Ramos (cell line): ENCODE measurements around the gene PCSK6.
"Not testable (repeated sequence)": the region's sequence is repeated elsewhere in the genome, so short reads cannot be mapped to it uniquely, and the experiment has no call there.

Source experiments
- in situ Hi-C: fragments of 300-500 bp; cut with MboI; formaldehyde crosslinking; loops from one replicate; pipeline ENCODE4 v1.14.3; 2022; ENCODE audit warnings: low sequenced_read_pairs; ENCODE audit not compliant: unreplicated experiment

PCSK6 gene

DNA sequence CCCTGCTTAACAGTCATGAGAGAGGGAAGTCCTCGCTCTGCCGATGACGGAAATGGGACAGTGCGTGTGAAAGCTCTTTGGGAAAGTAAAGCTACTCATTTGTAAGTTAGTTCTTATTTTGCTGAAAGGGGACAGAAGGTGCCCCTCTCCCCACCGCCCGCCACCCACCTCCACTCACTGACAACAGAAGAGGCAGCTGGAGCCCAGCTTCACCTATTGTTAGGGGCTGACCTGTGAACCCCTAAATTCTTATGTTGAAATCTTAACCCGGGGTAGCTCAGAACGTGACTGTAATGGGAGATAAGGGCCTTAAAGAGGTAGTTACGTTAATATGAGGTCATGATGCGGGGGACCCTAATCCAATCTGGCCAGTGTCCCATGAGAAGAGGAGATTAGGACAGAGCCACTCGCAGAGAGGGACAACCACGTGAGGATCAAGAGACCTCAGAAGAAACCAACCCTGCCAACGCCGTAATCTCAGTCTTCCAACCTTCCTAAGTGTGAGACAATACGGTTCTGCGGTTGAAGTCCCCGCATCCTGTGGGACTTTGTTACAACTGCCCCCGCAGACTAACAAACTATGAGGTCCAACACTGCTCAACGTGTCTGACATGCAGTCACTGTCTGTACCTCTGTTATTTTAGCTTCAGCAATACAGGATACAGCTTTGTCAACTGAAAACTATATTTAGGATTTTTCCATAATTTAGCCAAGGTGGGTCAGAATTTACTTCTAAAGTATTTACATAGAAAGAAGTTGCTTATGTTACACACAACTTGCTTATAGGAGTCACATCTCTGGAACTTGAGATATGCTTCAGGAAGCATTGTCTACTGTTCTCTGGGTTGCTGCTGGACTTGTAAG lies 51.7 kb downstream of the PCSK6 start:
- in situ Hi-C loops = no loop called here

- in situ Hi-C loops = no loop called here
These were observed 52.3 kb downstream of the PCSK6 start for GRCh38 chr15:101437209-101437608.

- in situ Hi-C loops = no loop called here
These were observed 53.0 kb downstream of the PCSK6 start for GRCh38 chr15:101436526-101436925.

DNA sequence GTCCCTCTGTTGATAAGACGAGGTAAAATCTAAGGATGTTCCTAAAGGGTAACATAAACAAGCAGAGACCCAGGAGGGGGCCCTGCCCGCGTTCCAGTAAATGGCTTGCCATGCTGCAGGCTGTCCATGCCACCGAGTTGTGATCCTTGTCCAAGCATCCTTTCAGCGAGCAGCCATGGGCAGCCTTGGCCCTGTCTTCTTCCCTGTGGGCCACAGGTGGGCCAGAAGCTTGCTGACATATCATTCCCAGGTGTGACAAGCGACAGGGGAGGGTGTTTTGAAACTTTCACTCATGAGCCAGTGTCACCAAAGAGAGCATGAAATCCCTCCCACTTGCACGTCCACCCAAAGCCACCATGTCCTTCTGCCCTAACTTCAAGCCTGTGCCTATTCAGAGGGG lies 53.7 kb downstream of the PCSK6 start:
- in situ Hi-C loops = no loop called here

- in situ Hi-C loops = no loop called here
These were observed 55.2 kb downstream of the PCSK6 start for GRCh38 chr15:101434032-101434920.

GRCh38 chr15:101433396-101433795 lies 56.1 kb downstream of the PCSK6 start:
- in situ Hi-C loops = no loop called here

DNA sequence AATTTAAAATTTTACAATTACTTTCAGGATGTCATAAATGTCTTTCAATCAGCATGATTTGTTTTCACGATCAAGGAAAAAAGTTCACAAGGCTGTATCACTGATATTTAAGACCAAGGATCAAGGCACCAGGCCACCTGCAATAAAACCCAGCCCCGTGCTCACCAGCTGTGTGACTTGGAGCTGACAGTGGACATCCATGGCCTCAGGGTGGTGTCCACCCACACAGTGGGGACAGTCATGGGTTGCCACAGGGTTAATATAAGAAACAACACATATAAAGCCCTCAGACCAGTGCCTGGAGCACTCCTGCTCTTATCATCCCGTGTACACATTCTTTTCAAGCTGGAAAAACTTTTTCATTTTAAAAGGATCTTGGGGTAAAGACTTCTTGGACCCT lies 56.5 kb downstream of the PCSK6 start:
- in situ Hi-C loops = no loop called here

- in situ Hi-C loops = no loop called here
These were observed 57.8 kb downstream of the PCSK6 start for GRCh38 chr15:101431748-101432147.

DNA sequence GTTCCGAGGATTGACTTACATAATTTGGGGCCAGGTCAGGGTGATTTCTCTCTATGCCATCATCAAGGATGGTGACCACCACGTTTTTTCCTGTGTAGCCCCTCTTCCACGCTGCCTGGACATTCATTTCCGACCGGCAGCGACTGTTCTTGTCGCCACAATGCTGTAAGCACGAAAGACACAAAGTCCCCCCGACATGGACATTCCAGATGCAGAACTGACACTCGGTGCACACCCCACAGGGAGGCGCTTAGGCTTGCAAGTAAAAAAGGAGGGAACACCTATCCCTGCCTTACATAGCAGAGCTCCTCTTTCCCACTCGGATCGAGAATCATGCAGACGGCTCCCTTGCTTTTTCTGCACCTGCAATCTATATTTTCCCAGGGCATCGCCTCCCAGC lies 58.2 kb downstream of the PCSK6 start:
- in situ Hi-C loops = no loop called here

DNA sequence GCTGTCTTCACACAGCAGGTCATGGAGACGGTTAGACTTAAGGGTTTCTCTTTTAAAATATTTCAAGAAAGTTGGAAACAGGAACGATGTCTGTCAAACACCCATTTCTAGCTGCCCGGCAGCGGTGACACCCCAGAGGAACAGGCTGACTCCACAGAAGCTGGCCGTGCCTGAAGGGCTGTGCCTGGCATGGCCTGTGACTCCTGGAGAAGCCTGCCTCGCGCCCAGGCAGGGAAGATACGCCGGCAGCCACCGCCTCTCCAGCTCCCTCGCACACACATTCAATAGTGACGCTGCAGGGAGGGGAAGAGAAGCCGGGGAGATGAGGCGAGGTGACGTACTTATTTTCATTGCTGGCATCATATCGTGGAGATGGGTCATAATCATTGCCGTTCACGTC lies 59.9 kb downstream of the PCSK6 start:
- in situ Hi-C loops = no loop called here

DNA sequence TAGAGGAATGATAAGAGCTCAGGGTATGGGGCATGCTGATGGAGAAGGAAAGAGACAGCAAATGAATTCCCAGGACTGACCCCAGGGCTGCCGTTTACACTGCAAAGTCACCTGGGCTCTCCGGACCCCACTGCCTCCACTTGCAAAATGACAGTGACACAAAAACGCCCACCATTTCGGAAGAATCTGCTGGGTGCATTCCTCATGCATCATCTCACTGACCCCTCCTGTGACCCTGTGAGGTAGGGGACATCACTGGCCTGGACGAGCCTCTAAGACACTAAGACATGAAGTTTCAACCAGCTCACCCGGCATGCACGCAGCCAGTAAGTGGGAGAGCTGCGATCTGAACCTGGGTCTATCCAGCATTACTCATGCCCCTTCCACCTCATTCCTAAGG lies 60.3 kb downstream of the PCSK6 start:
- in situ Hi-C loops = no loop called here

DNA sequence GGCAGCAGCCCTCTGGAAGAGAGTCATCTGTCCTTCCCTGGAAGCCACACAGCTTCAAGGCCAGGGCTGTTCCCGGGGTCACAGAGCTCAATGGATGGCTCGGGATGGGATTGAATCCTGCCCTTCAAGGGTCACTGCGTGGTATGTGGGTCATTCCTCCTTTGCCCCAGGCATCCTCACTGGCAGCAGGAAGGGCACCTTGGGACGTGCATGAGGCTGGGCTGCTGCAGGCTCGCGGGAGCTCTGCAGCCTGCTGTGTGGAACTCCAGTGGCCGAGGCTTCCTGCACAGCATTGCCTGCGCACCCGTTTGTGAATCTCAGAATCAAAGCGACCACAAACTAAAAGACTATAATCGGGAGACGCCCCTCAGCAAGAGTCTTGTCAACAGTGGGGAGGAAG lies 60.7 kb downstream of the PCSK6 start:
- in situ Hi-C loops = no loop called here

DNA sequence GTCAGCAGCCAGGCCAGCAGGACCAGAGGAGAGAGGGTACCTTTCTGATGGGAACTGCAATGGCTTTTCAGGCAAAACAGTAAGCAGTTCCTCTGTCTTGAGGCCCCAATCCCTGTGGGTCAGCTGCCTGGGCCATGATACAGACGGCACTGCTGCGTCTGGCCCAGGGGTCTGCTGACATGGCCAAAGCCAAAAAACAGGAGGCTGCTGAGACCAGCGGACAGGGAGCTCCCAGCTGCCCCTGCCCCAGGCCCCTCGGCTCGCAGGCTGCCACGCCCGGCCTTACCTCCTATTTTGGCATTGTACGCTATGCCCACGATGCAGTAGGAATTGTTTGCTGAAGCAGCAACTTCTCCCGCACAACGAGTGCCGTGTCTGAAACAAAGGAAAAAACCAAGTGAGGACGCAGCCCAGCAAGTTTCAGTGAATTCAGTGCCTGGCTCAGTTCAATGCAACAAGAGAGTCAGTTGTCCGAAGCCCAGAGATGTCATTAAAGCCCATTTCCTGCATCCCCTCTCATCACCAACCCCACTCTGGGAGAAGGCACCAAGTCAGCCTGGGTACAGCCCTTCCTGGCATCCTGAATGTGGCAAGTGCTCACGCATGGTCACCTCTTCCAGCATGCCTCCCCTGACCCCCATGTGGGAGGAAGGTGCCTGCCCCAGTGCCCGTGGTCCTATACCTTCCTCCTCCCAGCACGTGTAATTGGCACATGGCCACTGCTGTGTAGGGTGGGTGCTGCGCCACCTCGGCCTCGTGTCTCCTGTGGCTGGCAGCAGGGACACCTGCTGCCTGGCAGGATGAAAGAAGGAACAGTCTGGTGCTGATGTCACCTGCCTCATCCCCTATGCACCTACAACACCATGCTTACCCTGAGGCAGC lies 61.7 kb downstream of the PCSK6 start:
- in situ Hi-C loops = no loop called here

DNA sequence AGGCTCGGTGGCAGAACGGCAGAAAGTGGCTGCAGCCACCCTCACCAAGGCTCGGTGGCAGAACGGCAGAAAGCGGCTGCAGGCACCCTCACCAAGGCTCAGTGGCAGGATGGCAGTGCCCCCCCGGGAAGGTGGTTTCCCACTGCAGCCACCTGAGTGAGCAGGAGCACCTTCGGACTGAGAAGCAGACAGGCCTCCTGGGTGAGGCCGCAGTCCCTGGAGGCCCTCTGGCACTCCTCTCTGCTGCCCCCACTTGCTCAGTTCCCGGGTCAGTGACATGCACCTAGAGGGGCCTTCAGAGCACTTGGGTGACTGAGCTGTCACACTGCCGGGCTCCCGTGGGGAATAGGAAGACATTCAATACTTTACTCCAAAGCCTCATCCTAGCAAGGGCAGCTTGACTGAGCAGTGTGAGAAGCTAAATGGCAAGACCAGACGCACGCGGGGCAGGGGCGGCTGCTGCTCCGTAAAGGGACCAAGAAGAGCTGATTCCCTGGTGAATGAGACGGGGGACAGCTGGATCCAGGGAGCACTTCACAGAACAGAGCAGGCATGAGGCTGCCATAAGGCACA lies 62.7 kb downstream of the PCSK6 start:
- in situ Hi-C loops = no loop called here

DNA sequence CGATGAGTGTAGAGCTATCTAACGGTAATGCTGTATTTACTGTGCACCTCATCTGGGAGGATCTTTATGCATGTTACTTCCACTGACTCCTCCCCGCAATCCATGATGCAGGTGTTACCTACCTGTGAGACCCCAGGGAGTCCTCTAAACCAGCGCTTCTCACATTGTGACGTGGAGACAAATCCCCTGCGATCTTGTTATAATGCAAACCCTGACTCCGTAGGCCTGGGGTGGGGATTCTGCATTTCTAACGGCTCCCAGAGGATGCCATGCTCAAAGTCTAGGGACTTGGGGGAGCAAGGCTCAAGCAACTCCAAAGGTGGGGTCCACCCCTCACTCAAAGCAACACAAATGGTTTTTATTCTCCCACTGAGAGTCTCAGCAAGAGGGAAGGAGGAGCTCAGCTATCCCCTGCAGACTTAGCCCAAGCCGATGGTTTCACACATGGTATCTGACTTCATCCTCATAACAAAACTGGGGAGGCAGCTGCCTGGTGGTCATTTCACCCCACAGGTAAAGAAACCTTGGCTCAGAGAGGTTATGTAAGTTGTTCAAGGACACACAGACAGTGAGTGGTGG lies 63.6 kb downstream of the PCSK6 start:
- in situ Hi-C loops = no loop called here

- in situ Hi-C loops = no loop called here
These were observed 64.5 kb downstream of the PCSK6 start for GRCh38 chr15:101424984-101425383.

- in situ Hi-C loops = no loop called here
These were observed 69.3 kb downstream of the PCSK6 start for GRCh38 chr15:101420232-101420631.

DNA sequence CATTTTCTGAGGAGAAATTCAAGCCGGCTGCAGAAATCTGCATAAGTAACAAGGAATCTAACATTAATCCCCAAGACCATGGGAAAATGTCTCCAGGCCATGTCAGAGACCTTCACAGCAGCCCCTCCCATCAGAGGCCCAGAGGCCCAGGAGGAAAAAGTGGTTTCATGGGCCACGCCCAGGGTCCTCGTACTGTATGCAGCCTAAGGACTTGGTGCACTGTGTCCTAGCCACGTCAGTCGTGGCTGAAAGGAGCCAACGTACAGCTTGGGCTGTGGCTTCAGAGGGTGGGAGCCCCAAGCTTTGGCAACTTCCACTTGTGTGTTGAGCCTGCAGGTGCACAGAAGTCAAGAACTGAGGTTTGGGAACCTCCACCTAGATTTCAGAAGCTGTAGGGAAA lies 73.0 kb downstream of the PCSK6 start:
- in situ Hi-C loops = not testable (repeated sequence)

DNA sequence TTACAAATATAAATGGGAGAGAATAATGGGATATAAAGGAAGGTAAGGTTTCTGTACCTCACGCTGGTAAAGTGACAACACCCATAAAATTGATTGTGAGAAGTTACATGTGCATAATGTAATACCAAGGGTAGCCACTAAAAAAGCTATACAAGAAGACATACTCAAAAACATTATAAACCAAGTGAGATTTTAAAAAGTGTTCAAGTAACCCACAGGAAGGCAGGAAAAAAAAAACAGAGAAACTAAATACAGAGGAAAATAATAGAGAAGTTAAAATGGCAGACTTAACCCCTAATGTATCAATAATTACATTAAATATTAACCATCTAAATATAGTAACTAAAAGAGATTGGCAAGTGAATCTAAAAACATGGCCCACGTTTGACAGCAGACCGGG lies 76.3 kb downstream of the PCSK6 start:
- in situ Hi-C loops = no loop called here

DNA sequence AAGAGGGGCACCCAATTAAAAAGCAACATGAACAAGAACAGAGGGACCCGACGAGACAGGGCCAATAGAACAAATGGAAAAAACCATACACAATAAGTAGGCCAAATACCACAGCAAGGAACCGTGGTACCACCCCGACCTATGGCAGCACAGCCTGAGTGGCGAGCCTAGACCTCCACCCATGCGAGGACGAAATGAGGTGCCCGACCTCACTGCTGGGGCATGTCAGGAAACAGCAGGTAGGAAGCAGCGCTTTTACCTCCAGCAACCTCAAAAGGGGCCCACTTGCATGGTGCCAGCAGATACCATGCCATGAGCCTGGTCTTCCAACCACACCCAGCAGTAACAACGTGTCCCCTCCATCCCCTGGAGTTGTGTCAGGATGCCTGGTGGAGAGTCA lies 77.9 kb downstream of the PCSK6 start:
- in situ Hi-C loops = no loop called here
